Measurements from ENCODE around the gene LTA. TPM values are rescaled to one million over a fixed set of nuclear protein-coding genes. Genes with fewer than 3 reads are reported as not detected.

LTA gene, protein sequence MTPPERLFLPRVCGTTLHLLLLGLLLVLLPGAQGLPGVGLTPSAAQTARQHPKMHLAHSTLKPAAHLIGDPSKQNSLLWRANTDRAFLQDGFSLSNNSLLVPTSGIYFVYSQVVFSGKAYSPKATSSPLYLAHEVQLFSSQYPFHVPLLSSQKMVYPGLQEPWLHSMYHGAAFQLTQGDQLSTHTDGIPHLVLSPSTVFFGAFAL
- not detected in 2 replicates for total RNA-seq

DNA sequence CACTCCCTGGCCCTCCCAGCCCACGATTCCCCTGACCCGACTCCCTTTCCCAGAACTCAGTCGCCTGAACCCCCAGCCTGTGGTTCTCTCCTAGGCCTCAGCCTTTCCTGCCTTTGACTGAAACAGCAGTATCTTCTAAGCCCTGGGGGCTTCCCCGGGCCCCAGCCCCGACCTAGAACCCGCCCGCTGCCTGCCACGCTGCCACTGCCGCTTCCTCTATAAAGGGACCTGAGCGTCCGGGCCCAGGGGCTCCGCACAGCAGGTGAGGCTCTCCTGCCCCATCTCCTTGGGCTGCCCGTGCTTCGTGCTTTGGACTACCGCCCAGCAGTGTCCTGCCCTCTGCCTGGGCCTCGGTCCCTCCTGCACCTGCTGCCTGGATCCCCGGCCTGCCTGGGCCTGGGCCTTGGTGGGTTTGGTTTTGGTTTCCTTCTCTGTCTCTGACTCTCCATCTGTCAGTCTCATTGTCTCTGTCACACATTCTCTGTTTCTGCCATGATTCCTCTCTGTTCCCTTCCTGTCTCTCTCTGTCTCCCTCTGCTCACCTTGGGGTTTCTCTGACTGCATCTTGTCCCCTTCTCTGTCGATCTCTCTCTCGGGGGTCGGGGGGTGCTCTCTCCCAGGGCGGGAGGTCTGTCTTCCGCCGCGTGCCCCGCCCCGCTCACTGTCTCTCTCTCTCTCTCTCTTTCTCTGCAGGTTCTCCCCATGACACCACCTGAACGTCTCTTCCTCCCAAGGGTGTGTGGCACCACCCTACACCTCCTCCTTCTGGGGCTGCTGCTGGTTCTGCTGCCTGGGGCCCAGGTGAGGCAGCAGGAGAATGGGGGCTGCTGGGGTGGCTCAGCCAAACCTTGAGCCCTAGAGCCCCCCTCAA lies at the start of gene LTA:
TSS of gene LTA (plus strand) at position 249 of the 871 bp plus-strand sequence. CDS start at position 703, 454 bp downstream.

DNA sequence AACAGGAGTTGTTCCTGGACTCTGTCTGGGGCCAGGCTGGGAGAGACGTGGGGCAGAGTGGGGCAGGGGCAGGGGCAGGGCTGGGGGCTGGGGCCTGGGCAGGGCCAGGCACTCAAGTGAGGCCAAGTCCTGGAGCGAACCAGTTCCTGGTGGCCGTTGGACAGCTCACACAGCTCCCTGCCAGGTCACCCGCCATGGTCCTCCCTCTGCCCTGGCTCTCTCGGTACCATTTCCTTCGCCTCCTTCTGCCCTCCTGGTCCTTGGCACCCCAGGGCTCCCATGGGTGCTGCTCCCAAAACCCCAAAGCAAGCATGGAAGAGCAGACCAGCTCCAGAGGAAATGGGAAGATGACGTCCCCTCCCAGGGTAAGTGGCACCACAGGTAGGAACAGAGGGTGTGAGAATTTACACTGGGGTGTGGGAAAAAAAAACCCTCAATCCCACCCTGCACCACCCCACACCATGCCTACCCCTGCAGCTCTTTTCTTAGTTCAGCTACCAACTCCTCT lies 43.2 kb upstream of the LTA start, which contains the start of gene MCCD1:
TSS of gene MCCD1 (plus strand) at position 142 of the 508 bp plus-strand sequence. CDS start at position 195, 53 bp downstream.

DNA sequence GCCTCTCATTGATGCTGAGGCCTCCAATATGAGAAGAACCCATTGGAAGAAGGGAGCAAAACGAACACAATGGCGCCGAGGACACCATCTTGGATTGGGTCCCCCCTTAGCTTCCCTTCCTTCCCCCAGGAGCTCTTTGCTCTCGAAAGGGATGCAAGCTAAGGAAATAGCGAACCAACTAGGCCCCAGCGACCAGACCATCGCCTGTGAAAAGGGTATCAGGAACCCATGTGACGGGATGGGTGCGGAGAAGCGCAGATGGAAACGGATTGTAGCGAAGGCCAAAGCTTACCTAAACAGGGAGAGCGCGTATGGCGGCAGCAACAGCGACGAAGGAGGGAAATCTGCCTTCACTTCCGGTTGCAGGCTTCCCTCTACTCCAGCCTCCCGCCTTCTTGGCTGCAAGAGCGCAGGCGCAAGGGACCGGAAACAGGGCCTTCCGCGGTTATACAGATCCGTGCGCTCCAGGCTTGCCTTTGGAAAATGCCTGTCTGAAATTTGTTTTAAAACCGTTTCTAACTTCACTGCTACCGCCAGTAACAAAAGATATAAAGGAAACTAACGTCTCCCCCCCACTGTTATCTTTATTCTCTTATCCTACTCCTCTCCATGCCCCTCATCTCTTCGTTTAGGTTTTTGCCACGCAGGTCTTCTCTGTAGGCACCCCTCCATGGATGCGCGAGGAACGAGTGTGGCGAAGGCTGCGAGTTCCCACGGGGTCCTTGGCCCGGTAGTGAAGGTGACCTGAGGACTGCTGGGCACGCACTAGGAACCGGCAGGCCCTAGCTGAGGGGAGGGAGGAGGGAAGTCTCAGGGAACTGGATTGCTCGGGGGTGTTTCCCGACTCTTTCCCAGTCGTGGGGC lies 30.2 kb upstream of the LTA start, which contains the start of gene DDX39B:
TSS of gene DDX39B (minus strand) at position 346 of the 864 bp plus-strand sequence. CDS start 1,471 bp downstream, outside the sequence.

DNA sequence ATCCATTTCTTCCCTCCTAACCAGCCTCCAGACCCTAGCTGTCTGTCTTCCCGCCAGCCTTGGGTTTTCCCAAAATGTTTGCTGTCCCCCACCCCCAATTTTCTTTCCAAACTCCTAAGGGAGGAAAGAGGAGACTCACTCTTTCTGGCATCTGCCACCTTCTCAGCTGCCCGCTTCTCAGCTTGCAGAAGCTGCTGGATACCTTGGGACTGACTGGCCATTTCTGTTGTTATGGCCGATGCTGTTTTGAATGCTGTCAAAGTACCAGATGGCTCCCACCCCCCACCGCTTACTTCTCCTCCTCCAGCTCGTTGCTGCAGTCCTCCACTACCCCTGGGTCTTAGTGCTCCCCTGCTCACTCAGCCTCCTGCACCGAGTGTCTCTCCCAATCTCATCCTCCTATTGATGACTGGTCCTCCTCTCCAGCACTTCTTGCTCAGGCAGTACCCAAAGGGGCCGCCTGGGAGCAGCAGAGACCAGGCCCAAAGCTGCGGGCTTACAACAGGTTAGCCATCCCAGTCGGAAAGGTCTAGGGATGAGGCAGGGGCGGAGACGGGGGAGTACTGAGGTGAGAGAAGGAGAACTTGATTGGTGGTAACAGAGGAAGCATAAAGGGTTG lies 25.6 kb upstream of the LTA start, which contains the start of gene ATP6V1G2:
TSS of gene ATP6V1G2 (minus strand) at position 270 of the 619 bp plus-strand sequence. CDS start at position 221, 49 bp downstream.

DNA sequence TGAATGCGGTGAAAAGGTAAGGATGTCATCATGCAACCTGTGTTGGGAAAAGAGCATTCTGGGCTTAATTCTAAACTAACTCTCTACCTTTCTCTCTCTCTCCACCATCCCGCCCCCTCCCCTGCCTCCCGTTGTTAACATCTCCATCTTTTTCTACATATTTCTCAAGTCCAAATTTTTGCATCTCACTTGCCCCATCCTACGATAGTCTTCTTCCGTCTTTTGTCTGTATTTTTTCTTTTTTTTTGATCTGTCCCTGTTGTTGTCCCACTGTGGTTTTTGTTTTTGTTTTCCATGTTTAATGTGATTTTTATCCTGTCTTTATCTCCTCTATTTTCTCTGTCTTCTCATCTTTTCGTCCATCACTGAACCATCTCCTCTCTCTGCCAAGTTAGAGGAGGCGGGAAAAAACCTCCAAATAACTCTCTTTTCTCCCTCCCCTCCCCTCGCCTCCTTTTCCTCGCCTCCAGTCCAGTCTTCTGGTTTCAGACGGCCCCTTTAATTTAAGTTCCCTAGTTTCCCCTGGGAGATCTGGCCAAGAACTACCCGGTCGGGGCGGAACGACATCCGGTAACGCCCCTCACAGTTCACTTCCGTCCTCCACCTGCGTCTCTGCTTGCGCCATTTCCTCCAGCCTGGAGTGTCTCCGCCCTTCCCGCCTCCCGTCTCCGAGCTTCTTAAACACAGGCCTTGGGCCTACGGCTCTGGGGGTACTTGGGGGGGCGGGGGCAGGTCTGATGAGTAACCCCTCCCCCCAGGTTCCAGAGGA lies 24.9 kb upstream of the LTA start, which contains the start of gene NFKBIL1:
TSS of gene NFKBIL1 (plus strand) at position 651 of the 769 bp plus-strand sequence. CDS start at position 738, 87 bp downstream.

DNA sequence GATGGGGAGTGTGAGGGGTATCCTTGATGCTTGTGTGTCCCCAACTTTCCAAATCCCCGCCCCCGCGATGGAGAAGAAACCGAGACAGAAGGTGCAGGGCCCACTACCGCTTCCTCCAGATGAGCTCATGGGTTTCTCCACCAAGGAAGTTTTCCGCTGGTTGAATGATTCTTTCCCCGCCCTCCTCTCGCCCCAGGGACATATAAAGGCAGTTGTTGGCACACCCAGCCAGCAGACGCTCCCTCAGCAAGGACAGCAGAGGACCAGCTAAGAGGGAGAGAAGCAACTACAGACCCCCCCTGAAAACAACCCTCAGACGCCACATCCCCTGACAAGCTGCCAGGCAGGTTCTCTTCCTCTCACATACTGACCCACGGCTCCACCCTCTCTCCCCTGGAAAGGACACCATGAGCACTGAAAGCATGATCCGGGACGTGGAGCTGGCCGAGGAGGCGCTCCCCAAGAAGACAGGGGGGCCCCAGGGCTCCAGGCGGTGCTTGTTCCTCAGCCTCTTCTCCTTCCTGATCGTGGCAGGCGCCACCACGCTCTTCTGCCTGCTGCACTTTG lies 3.3 kb downstream of the LTA start, which contains the start of gene TNF:
TSS of gene TNF (plus strand) at position 231 of the 567 bp plus-strand sequence. CDS start at position 408, 177 bp downstream.

DNA sequence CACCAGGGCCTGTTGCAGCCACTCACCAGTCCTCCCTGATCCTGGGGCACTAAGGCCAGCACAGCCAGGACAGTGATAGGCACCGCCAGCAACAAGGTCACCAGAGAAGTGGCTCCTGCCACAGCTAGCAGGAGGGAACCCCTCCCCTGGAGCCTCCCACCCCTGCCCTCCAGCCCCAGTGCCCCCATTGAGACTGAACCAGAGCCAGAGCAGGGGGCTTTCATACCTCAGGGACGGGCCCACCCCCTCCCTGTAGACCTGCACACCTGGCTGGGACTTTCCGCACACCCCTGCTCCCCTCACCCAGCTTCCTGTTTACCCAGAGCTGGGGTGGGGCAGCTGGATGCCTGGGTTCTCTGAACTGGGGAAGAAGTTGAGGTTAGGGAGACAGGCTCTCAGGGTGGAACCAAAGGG lies 10.1 kb downstream of the LTA start, which contains the start of gene LTB:
TSS of gene LTB (minus strand) at position 195 of the 414 bp plus-strand sequence. CDS start at position 188, 7 bp downstream.

DNA sequence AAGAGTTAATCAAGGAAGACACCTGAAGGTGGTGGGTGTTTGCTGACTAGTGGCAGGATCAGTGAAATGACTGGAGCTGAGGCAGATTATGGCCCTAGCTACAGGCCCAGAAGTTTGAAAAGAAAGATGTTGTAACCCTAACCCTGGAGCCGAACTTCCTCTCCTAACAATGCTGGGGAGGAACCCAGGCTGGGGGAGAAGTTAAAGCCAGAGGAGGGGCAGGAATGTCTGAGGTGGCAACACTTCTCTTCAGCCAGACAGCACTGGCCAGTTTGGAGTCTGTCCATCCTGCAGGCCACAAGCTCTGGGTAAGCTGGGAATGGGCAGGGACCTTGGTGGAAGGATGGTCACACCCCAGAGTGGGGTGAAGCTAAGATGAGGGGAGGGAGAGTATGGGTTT lies 13.9 kb downstream of the LTA start, which contains the start of gene LST1:
TSS of gene LST1 (plus strand) at position 270 of the 400 bp plus-strand sequence. CDS start 1,023 bp downstream, outside the sequence.

DNA sequence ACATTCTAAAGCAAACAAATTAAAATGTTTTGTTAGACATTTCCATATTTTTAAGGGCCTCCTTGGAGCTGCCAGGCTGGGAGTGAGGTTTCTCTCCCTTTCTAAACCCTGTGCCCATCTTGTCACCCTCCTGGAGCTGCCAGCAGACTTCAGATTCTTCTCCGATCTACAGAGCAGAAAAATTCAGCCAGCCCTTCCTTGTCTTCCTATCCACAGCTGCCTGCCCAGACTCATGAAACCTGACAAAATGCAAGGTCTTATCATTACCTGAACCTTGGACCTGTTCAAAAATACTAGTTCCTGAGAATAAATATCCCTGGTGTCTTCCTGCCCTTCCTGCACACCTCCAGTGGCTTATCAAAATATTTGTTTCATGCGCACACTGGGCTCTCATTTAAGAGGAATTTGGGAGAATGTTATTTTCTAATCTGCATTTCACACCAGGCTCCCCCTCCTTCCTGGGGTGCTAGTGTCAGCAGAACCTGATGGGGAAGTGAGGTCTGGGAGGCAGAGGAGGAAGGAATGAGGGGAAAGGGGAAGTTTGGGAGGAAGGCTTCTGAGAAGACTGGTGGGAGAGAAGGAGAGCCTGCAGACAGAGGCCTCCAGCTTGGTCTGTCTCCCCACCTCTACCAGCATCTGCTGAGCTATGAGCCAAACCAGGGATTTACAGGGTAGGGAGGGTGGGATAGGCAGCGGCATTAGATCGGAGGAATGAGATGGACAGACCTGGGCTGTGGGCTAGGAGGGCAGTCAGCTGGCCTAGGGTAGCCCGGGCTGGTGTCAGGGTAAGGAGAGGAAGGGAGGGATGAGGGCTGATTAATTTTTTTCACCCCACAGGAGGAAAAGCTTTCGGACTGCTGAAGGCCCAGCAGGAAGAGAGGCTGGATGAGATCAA lies 42.8 kb downstream of the LTA start, which contains the start of gene AIF1:
TSS of gene AIF1 (plus strand) at position 551 of the 895 bp plus-strand sequence. CDS start at position 647, 96 bp downstream.

DNA sequence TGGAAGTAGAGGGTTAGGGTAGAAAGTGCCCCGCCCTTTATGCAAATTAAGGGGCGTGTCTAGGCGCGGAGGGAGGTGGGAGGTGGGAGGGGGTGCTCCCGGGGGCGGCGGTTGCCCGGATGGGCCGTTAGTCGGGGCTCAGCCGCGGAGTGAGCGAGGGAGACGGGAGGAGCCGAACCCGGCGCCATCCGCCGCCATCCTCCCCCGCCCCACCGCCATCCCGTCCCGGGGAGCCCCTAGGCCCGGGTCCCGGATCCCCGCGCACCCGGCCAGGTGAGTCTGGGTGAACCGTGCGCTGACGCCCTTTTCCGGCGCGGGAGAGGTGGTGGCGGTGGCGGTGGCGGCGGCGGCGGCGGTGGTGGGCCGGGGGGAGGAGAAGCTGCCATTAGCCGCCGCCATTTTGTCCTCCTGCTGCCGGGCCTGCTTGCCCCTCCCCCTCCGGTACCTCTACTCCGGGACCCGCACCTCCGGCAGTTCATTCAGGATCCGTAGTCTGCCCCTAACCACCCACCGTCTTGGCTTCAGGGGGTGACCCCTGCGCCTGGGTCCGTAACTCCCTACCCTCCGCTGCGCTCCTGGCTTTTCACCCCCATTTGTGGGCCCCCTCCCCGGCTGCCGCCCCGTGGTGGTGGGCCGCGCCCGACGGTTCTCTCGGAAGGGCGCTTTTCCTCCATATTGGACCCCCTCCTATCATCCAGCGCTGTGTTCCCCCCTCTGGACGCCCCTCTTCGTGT lies 48.7 kb downstream of the LTA start, which contains the start of gene PRRC2A:
TSS of gene PRRC2A (plus strand) at position 130 of the 734 bp plus-strand sequence. CDS start 2,075 bp downstream, outside the sequence.

Other genes with a start within 250 kb of the LTA start
- gene HLA-B, start 215.1 kb upstream of the LTA start, total RNA-seq: 299 and 693 TPM in 2 replicates
- gene MICA, start 168.7 kb upstream of the LTA start, total RNA-seq: 45.9 and 164 TPM in 2 replicates
- gene MICB, start 74.1 kb upstream of the LTA start, total RNA-seq: 14.8 and 15.8 TPM in 2 replicates
- not detected in 2 replicates for gene MCCD1, start 43.3 kb upstream of the LTA start, total RNA-seq
- 221 and 228 TPM in 2 replicates for gene DDX39B, start 30.3 kb upstream of the LTA start, total RNA-seq
- 1.5 and 4.3 TPM in 2 replicates for gene ATP6V1G2, start 25.7 kb upstream of the LTA start, total RNA-seq
- gene NFKBIL1, start 24.7 kb upstream of the LTA start, total RNA-seq: 22.7 and 27.5 TPM in 2 replicates
- gene TNF, start 3.3 kb downstream of the LTA start, total RNA-seq: not detected in 2 replicates
- gene LTB, start 10.1 kb downstream of the LTA start, total RNA-seq: not detected in 2 replicates
- gene LST1, start 14.0 kb downstream of the LTA start, total RNA-seq: 0.23 TPM in 1 of 2 replicates, not detected in the other
- not detected in 2 replicates for gene NCR3, start 20.7 kb downstream of the LTA start, total RNA-seq
- not detected in 2 replicates for gene AIF1, start 42.9 kb downstream of the LTA start, total RNA-seq
- gene PRRC2A, start 48.4 kb downstream of the LTA start, total RNA-seq: 61.8 and 76.9 TPM in 2 replicates
- 194 and 208 TPM in 2 replicates for gene BAG6, start 80.4 kb downstream of the LTA start, total RNA-seq
- 1.0 and 1.6 TPM in 2 replicates for gene APOM, start 83.6 kb downstream of the LTA start, total RNA-seq
- 20.9 and 23.3 TPM in 2 replicates for gene C6orf47, start 88.5 kb downstream of the LTA start, total RNA-seq
- 9.7 and 14.1 TPM in 2 replicates for gene GPANK1, start 92.7 kb downstream of the LTA start, total RNA-seq
- gene CSNK2B, start 93.8 kb downstream of the LTA start, total RNA-seq: 75.1 and 82.0 TPM in 2 replicates
- 1.9 and 4.0 TPM in 2 replicates for gene LY6G5B, start 97.7 kb downstream of the LTA start, total RNA-seq
- gene LY6G5C, start 108.8 kb downstream of the LTA start, total RNA-seq: 0.26 and 0.85 TPM in 2 replicates
- gene ABHD16A, start 131.0 kb downstream of the LTA start, total RNA-seq: 47.6 and 50.4 TPM in 2 replicates
- gene LY6G6F, start 134.6 kb downstream of the LTA start, total RNA-seq: not detected in 2 replicates
- not detected in 2 replicates for gene LY6G6D, start 143.1 kb downstream of the LTA start, total RNA-seq
- gene LY6G6C, start 149.5 kb downstream of the LTA start, total RNA-seq: not detected in 2 replicates
- gene MPIG6B, start 151.1 kb downstream of the LTA start, total RNA-seq: not detected in 2 replicates
- 66.1 and 86.1 TPM in 2 replicates for gene DDAH2, start 157.0 kb downstream of the LTA start, total RNA-seq
- gene CLIC1, start 164.2 kb downstream of the LTA start, total RNA-seq: 417 and 463 TPM in 2 replicates
- 3.8 and 6.6 TPM in 2 replicates for gene MSH5, start 167.7 kb downstream of the LTA start, total RNA-seq
- gene SAPCD1, start 190.4 kb downstream of the LTA start, total RNA-seq: 0.78 and 0.79 TPM in 2 replicates
- gene VWA7, start 205.0 kb downstream of the LTA start, total RNA-seq: 0.26 and 0.46 TPM in 2 replicates
- gene VARS1, start 223.5 kb downstream of the LTA start, total RNA-seq: 50.8 and 109 TPM in 2 replicates
- gene LSM2, start 234.7 kb downstream of the LTA start, total RNA-seq: 16.7 and 16.9 TPM in 2 replicates
- gene HSPA1L, start 243.0 kb downstream of the LTA start, total RNA-seq: 1.9 and 2.2 TPM in 2 replicates
- gene HSPA1A, start 243.3 kb downstream of the LTA start, total RNA-seq: 133 and 166 TPM in 2 replicates

Data from smooth muscle cell of the pulmonary artery (primary cell).